Spleen (tissue), 7 donors: Measurements from ENCODE around the gene GOLGA8T.
"Not testable (repeated sequence)": the region's sequence is repeated elsewhere in the genome, so short reads cannot be mapped to it uniquely, and the experiment has no call there.

Experiments
- POLR2A ChIP-seq, 3 donors: fragments of 450-650 bp; IDR thresholded peaks; one replicate each; pipeline ENCODE4 v1.5.1; 2017; ENCODE audit warnings: antibody characterized with exemption in 3 of 3, mild to moderate bottlenecking in 1 of 3
- POLR2AphosphoS5 ChIP-seq, 3 donors: sonication (generic); formaldehyde crosslinking; IDR thresholded peaks; one replicate each; pipeline ENCODE4 v1.5.1; 2017; ENCODE audit warnings: antibody characterized with exemption in 3 of 3
- TF ChIP-seq, protein P1 (sequence below), 11 experiments: fragments of 200-600 bp in 7 of 11; fragments of 450-650 bp in 4 of 11; sonication (generic) in 4 of 11; IDR thresholded peaks in 8 of 11; conservative IDR thresholded peaks in 3 of 11; 1 replicate in 7 of 11; 2 replicates in 4 of 11; pipeline versions ENCODE4 v1.4.0 to v1.8.0; 2016 to 2021; ENCODE audit warnings: antibody characterized with exemption in 11 of 11, inconsistent platforms in 4 of 11, mild to moderate bottlenecking in 1 of 11
- donor health status: DM: no; HTN: no; CAD: no; lungs with moderate emphysema.
- donor health status: DM: no; HTN: no; CAD: no.
- donor health status: DM: no; HTN: no; CAD: no.

DNA sequence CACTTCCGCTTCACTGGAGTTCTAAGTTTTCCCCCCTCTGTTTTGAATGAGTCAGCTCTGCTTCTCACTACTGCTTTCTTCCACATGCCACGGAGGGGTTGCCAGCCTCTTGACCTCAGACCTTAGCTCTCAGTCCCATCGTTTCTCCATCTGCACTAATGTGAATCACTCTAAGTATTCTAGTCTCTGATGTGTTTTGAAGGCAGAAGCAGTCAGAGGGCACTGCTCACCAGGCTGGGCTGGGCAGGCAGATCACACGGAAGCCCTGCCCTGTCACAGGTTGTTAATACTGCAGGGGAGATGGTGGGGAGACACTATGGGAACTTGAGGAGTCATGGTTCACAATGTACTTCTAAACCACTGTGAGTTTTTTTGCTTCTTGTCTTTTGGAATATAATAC is 24.3 kb upstream of the GOLGA8T start:
- TF ChIP-seq, protein P1, sequence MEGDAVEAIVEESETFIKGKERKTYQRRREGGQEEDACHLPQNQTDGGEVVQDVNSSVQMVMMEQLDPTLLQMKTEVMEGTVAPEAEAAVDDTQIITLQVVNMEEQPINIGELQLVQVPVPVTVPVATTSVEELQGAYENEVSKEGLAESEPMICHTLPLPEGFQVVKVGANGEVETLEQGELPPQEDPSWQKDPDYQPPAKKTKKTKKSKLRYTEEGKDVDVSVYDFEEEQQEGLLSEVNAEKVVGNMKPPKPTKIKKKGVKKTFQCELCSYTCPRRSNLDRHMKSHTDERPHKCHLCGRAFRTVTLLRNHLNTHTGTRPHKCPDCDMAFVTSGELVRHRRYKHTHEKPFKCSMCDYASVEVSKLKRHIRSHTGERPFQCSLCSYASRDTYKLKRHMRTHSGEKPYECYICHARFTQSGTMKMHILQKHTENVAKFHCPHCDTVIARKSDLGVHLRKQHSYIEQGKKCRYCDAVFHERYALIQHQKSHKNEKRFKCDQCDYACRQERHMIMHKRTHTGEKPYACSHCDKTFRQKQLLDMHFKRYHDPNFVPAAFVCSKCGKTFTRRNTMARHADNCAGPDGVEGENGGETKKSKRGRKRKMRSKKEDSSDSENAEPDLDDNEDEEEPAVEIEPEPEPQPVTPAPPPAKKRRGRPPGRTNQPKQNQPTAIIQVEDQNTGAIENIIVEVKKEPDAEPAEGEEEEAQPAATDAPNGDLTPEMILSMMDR (IDR thresholded peaks at IDR 0.05 in 8 of 11, conservative IDR thresholded peaks at IDR 0.05 in 3 of 11): not testable (repeated sequence)
- not testable (repeated sequence) for TF ChIP-seq POLR2A, POLR2AphosphoS5 (IDR thresholded peaks at IDR 0.05)
